HG02610 (cell line): ENCODE data around the gene PKN1.

Experiments used
- ATAC-seq: cut with Tn5 transposase; IDR thresholded peaks from one replicate; pipeline ENCODE4 v1.9.1; 2021; ENCODE audit warnings: mild to moderate bottlenecking, moderate library complexity; ENCODE audit not compliant: unreplicated experiment

PKN1 gene

GRCh38 chr19:14507704-14508542, 74.8 kb downstream of the PKN1 start:
- ATAC-seq, result no peak

GRCh38 chr19:14510311-14511228, 77.5 kb downstream of the PKN1 start:
- no peak for ATAC-seq

GRCh38 chr19:14511229-14511593, 78.1 kb downstream of the PKN1 start:
- no peak for ATAC-seq

GRCh38 chr19:14512406-14512961, 79.4 kb downstream of the PKN1 start:
- no peak for ATAC-seq

GRCh38 chr19:14514215-14514863, 81.2 kb downstream of the PKN1 start:
- no peak for ATAC-seq

- ATAC-seq, result no peak
These were observed 82.5 kb downstream of the PKN1 start for GRCh38 chr19:14515501-14516047.

GRCh38 chr19:14516048-14516534, 83.0 kb downstream of the PKN1 start:
- no peak for ATAC-seq

GRCh38 chr19:14516746-14517438, 83.8 kb downstream of the PKN1 start:
- ATAC-seq, result no peak

- ATAC-seq, result no peak
These were observed 84.3 kb downstream of the PKN1 start for GRCh38 chr19:14517446-14517839.

- ATAC-seq, result peak; percentile 51
These were observed 84.9 kb downstream of the PKN1 start, which contains the start of gene DNAJB1 for GRCh38 chr19:14517840-14518505. DNAJB1 (minus strand) TSS chr19:14518397; CDS start chr19:14518349, 48 bp downstream.

GRCh38 chr19:14519245-14519859, 86.2 kb downstream of the PKN1 start:
- no peak for ATAC-seq

- no peak for ATAC-seq
These were observed 86.8 kb downstream of the PKN1 start for GRCh38 chr19:14519860-14520407.

- no peak for ATAC-seq
These were observed 87.4 kb downstream of the PKN1 start for GRCh38 chr19:14520543-14520942.
